Dermis lymphatic vessel endothelial cell (primary cell): ENCODE data around the gene RALY. TPM values are rescaled to one million over a fixed set of nuclear protein-coding genes. Genes with fewer than 3 reads are reported as not detected.

Experiments
- total RNA-seq: library from RNA; depleted of rRNA; stranded (reverse); fragments of >200 nt; gene quantifications from 2 replicates; pipeline ENCODE4 v1.2.1, GENCODE V29; 2014

The RALY gene
- total RNA-seq, result 67.3 and 70.9 TPM in 2 replicates

GRCh38 chr20:33993576-33994221 is at the start of gene RALY:
TSS of gene RALY (plus strand) at chr20:33993911. CDS start at chr20:34072075, 78,164 bp downstream.

GRCh38 chr20:34111702-34112599 is 118.2 kb downstream of the RALY start, which contains the start of gene EIF2S2:
TSS of gene EIF2S2 (minus strand) at chr20:34112243. CDS start at chr20:34112110, 133 bp downstream.

Other genes with a start within 250 kb of the RALY start
- gene CHMP4B, start 182.6 kb upstream of the RALY start, total RNA-seq, result 32.7 and 39.9 TPM in 2 replicates
- 60.3 and 73.3 TPM in 2 replicates for gene EIF2S2, start 118.3 kb downstream of the RALY start, total RNA-seq
- not detected in 2 replicates for gene ASIP, start 247.5 kb downstream of the RALY start, total RNA-seq